Lower leg skin (tissue), 4 donors: ENCODE results near the gene ACHE. TPM values are rescaled to one million over a fixed set of nuclear protein-coding genes. Genes with fewer than 3 reads are reported as not detected.

Experiments
- DNase-seq, 2 donors: peaks; one replicate each; pipeline ENCODE4 v3.0.0-alpha.2; 2019; ENCODE audit warnings: low spot score in 2 of 2
- H3K4me3 ChIP-seq: fragments of 200-600 bp; sonication (generic); 2 replicates; pipeline ENCODE4 v1.5.1; 2017; ENCODE audit warnings: mild to moderate bottlenecking, low read depth; ENCODE audit not compliant: poor library complexity, severe bottlenecking
- CTCF ChIP-seq, 3 donors: fragments of 450-650 bp; IDR thresholded peaks; one replicate each; pipeline ENCODE4 v1.5.1; 2016; ENCODE audit warnings: antibody characterized with exemption in 3 of 3, mild to moderate bottlenecking in 3 of 3, moderate library complexity in 2 of 3
- POLR2A ChIP-seq, 2 donors: fragments of 450-650 bp; IDR thresholded peaks; one replicate each; pipeline ENCODE4 v1.6.1; 2016 to 2017; ENCODE audit warnings: antibody characterized with exemption in 2 of 2, mild to moderate bottlenecking in 1 of 2, moderate library complexity in 1 of 2
- WGBS, 2 donors: methylation state at CpG; one replicate each; pipeline ENCODE4 v1.1.5; 2018; 5-methylcytosine and 5-hydroxymethylcytosine counted together
- intact Hi-C: fragments of 100-400 bp; cut with DNase I; formaldehyde crosslinking; loops from one replicate; pipeline ENCODE4 v1.15.0; 2023; ENCODE audit warnings: low total_unique reads
- total RNA-seq, 4 donors: library from RNA; depleted of rRNA; stranded (reverse); fragments of >200 nt; gene quantifications; one replicate each; pipeline ENCODE4 v1.1.0, GENCODE V29; 2016

ACHE gene
- total RNA-seq, 4 donors from 2014 or later = 0.88 to 2.7 (median 1.1) TPM; not detected in 1

GRCh38 chr7:100882785-100883526 is 12.7 kb downstream of the ACHE start:
- TF ChIP-seq POLR2A (IDR thresholded peaks at IDR 0.05) (no peak), CTCF (IDR thresholded peaks at IDR 0.05) (no peak)

GRCh38 chr7:100882201-100882600 is 13.5 kb downstream of the ACHE start:
- H3K4me3 ChIP-seq = no peak overlapping the region
- no peak for DNase-seq
- TF ChIP-seq CTCF (IDR thresholded peaks at IDR 0.05) (no peak), POLR2A (IDR thresholded peaks at IDR 0.05) (no peak)
- 89 to 94% methylated on average over 9 of the region's 9 CpGs for WGBS, 2 donors
- intact Hi-C loops = no loop called here

More at GRCh38 chr7:100882785-100883526, 12.7 kb downstream of the ACHE start:
- H3K4me3 ChIP-seq = no peak overlapping the region
- WGBS, 2 donors = 91 to 94% methylated on average over 18 to 22 of the region's 24 CpGs
- DNase-seq = no peak
- intact Hi-C loops = no loop called here

GRCh38 chr7:100881136-100881535 is 14.6 kb downstream of the ACHE start:
- 95 to 96% methylated on average over 20 of the region's 20 CpGs for WGBS, 2 donors
- DNase-seq = no peak
- intact Hi-C loops = no loop called here
- TF ChIP-seq POLR2A (IDR thresholded peaks at IDR 0.05) = no peak
- no peak for TF ChIP-seq CTCF (IDR thresholded peaks at IDR 0.05)
- no peak overlapping the region for H3K4me3 ChIP-seq

- H3K4me3 ChIP-seq = no peak overlapping the region
- intact Hi-C loops = no loop called here
- TF ChIP-seq POLR2A (IDR thresholded peaks at IDR 0.05) (no peak), CTCF (IDR thresholded peaks at IDR 0.05) (no peak)
- WGBS, 2 donors = 85 to 89% methylated on average over 7 of the region's 7 CpGs
- no peak for DNase-seq
Observed at GRCh38 chr7:100880645-100881044, 15.0 kb downstream of the ACHE start.

- intact Hi-C loops = no loop called here
- no peak for DNase-seq
- WGBS, 2 donors = 79 to 82% methylated on average over 11 of the region's 11 CpGs
- no peak for TF ChIP-seq CTCF (IDR thresholded peaks at IDR 0.05)
- TF ChIP-seq POLR2A (IDR thresholded peaks at IDR 0.05) = no peak
- no peak overlapping the region for H3K4me3 ChIP-seq
Observed at GRCh38 chr7:100879685-100880261, 15.9 kb downstream of the ACHE start.
